ENCODE measurements around the gene FBXW2.

GRCh38 chr9:120741701-120742100, 51.5 kb downstream of the FBXW2 start:
- TF ChIP-seq CTCF (IDR thresholded peaks at IDR 0.05) (no peak), POLR2A (IDR thresholded peaks at IDR 0.05) (no peak)

All from adrenal gland (tissue), 5 donors.